ENCODE data around the gene HTT. TPM values are rescaled to one million over a fixed set of nuclear protein-coding genes. Genes with fewer than 3 reads are reported as not detected.
A peak's percentile ranks its signal among the peaks of the same experiment; 100 is the strongest.

Gene HTT
- total and polyA plus RNA-seq, 2 experiments from 2014 or later, result 11.4 to 38.6 TPM

GRCh38 chr4:3196670-3197359 is 122.3 kb downstream of the HTT start:
- no peaks in the 10 kb centered on the region for H3K27me3 ChIP-seq
- no peak overlapping the region for H3K4me3 ChIP-seq
- H3K9me3 ChIP-seq (ENCODE audit: low read depth), result no peaks in the 10 kb centered on the region
- DNase-seq (ENCODE audit: low read depth in 1 of 2, low spot score in 1 of 2), result no peak
- peaks cover 4% of the 10 kb centered on the region for H3K4me1 ChIP-seq (ENCODE audit: low read depth)
- TF ChIP-seq CTCF (IDR thresholded peaks at IDR 0.05; ENCODE audit: low read depth, low read length), result no peak
- peaks cover 3% of the 10 kb centered on the region for H3K36me3 ChIP-seq
- no peak overlapping the region for H3K27ac ChIP-seq

GRCh38 chr4:3197366-3198105 is 123.1 kb downstream of the HTT start:
- H3K4me1 ChIP-seq (ENCODE audit: low read depth), result peaks cover 8% of the 10 kb centered on the region
- H3K36me3 ChIP-seq, result peaks cover 3% of the 10 kb centered on the region
- no peak for DNase-seq (ENCODE audit: low read depth in 1 of 2, low spot score in 1 of 2)
- H3K9me3 ChIP-seq (ENCODE audit: low read depth), result no peaks in the 10 kb centered on the region
- no peaks in the 10 kb centered on the region for H3K27me3 ChIP-seq
- no peak overlapping the region for H3K27ac ChIP-seq
- no peak overlapping the region for H3K4me3 ChIP-seq
- no peak for TF ChIP-seq CTCF (IDR thresholded peaks at IDR 0.05; ENCODE audit: low read depth, low read length)

- TF ChIP-seq CTCF (IDR thresholded peaks at IDR 0.05; ENCODE audit: low read depth, low read length), result no peak
- Histone ChIP-seq H3K27me3 (no peaks in the 10 kb centered on the region), H3K36me3 (peaks cover 3% of the 10 kb centered on the region), H3K27ac (no peak overlapping the region), H3K4me3 (no peak overlapping the region), H3K4me1 (ENCODE audit: low read depth) (peaks cover 8% of the 10 kb centered on the region), H3K9me3 (ENCODE audit: low read depth) (no peaks in the 10 kb centered on the region)
- DNase-seq (ENCODE audit: low read depth in 1 of 2, low spot score in 1 of 2), result no peak
These were observed 124.4 kb downstream of the HTT start for GRCh38 chr4:3198906-3199305.

GRCh38 chr4:3199653-3200422 is 125.4 kb downstream of the HTT start:
- Histone ChIP-seq H3K36me3 (peaks cover 6% of the 10 kb centered on the region), H3K9me3 (ENCODE audit: low read depth) (no peaks in the 10 kb centered on the region), H3K27me3 (no peaks in the 10 kb centered on the region), H3K27ac (no peak overlapping the region), H3K4me3 (no peak overlapping the region), H3K4me1 (ENCODE audit: low read depth) (peaks cover 8% of the 10 kb centered on the region)
- peak in 1 of 2 donors; percentile 16 for DNase-seq (ENCODE audit: low read depth in 1 of 2, low spot score in 1 of 2)
- TF ChIP-seq CTCF (IDR thresholded peaks at IDR 0.05; ENCODE audit: low read depth, low read length), result no peak

- DNase-seq (ENCODE audit: low read depth in 1 of 2, low spot score in 1 of 2), result no peak
- Histone ChIP-seq H3K27ac (no peak overlapping the region), H3K4me1 (ENCODE audit: low read depth) (peaks cover 8% of the 10 kb centered on the region), H3K36me3 (peaks cover 6% of the 10 kb centered on the region), H3K4me3 (no peak overlapping the region), H3K27me3 (no peaks in the 10 kb centered on the region), H3K9me3 (ENCODE audit: low read depth) (no peaks in the 10 kb centered on the region)
- no peak for TF ChIP-seq CTCF (IDR thresholded peaks at IDR 0.05; ENCODE audit: low read depth, low read length)
These were observed 126.1 kb downstream of the HTT start for GRCh38 chr4:3200423-3201090.
